22Rv1 (cell line): ENCODE data around the gene UHMK1.

ENCODE experiments used
- H3K27ac ChIP-seq: fragments of 450-650 bp; 2 replicates; pipeline ENCODE4 v1.5.1; 2017
- CTCF ChIP-seq: fragments of 450-650 bp; IDR thresholded peaks from 2 replicates; pipeline ENCODE4 v1.5.1; 2017; ENCODE audit warnings: mild to moderate bottlenecking
- ZFX ChIP-seq: fragments of 450-650 bp; IDR thresholded peaks from 2 replicates; pipeline ENCODE4 v1.6.1; 2017; ENCODE audit warnings: antibody characterized with exemption, borderline replicate concordance

The UHMK1 gene

GRCh38 chr1:162530988-162531319 is 33.3 kb downstream of the UHMK1 start:
- TF ChIP-seq ZFX (no peak), CTCF (no peak)
- no peak overlapping the region for H3K27ac ChIP-seq

GRCh38 chr1:162535501-162535900 is 37.9 kb downstream of the UHMK1 start:
- no peak overlapping the region for H3K27ac ChIP-seq
- no peak for TF ChIP-seq CTCF
- TF ChIP-seq ZFX: no peak

- TF ChIP-seq ZFX (no peak), CTCF (no peak)
- no peak overlapping the region for H3K27ac ChIP-seq
Measured at GRCh38 chr1:162536511-162536910, 38.9 kb downstream of the UHMK1 start.

GRCh38 chr1:162537216-162537615 is 39.6 kb downstream of the UHMK1 start:
- no peak for TF ChIP-seq CTCF
- no peak for TF ChIP-seq ZFX
- no peak overlapping the region for H3K27ac ChIP-seq

- TF ChIP-seq CTCF: no peak
- no peak for TF ChIP-seq ZFX
- H3K27ac ChIP-seq: no peak overlapping the region
Measured at GRCh38 chr1:162538815-162539431, 41.3 kb downstream of the UHMK1 start.

- no peak for TF ChIP-seq CTCF
- no peak for TF ChIP-seq ZFX
- no peak overlapping the region for H3K27ac ChIP-seq
Measured at GRCh38 chr1:162541619-162542141, 44.1 kb downstream of the UHMK1 start.

- no peak overlapping the region for H3K27ac ChIP-seq
- no peak for TF ChIP-seq CTCF
- TF ChIP-seq ZFX: no peak
Measured at GRCh38 chr1:162543228-162543627, 45.6 kb downstream of the UHMK1 start.
